SK-N-SH treated with all-trans-retinoic acid at 6 μM for 48 hours (cell line): Measurements from ENCODE around the gene EIF2B4.

Experiments used
- ATAC-seq: fragments of 200-7000 bp; cut with Tn5 transposase; 3 replicates; pipeline ENCODE4 v1.9.1; 2020; ENCODE audit warnings: mild to moderate bottlenecking, moderate library complexity
- ARNTL ChIP-seq: fragments of 450-650 bp; formaldehyde crosslinking; IDR thresholded peaks from 2 replicates; pipeline ENCODE4 v1.5.0; 2020; ENCODE audit warnings: low read depth, mild to moderate bottlenecking, moderate library complexity, borderline replicate concordance
- BACH2 ChIP-seq: fragments of 250-450 bp; sonication (Bioruptor Pico); IDR thresholded peaks from 2 replicates; pipeline ENCODE4 v1.9.0; 2021; ENCODE audit warnings: mild to moderate bottlenecking, borderline replicate concordance
- CREB5 ChIP-seq: fragments of 250-450 bp; sonication (Bioruptor Pico); IDR thresholded peaks from 2 replicates; pipeline ENCODE4 v1.5.1; 2020; ENCODE audit warnings: low read depth, mild to moderate bottlenecking, moderate library complexity
- CSRNP3 ChIP-seq: fragments of 250-450 bp; sonication (Bioruptor Pico); IDR thresholded peaks from 2 replicates; pipeline ENCODE4 v1.5.1; 2021; ENCODE audit warnings: mild to moderate bottlenecking, moderate library complexity
- ESRRG ChIP-seq: fragments of 250-450 bp; sonication (Bioruptor Pico); IDR thresholded peaks from 2 replicates; pipeline ENCODE4 v1.6.1; 2021; ENCODE audit warnings: mild to moderate bottlenecking
- OSR1 ChIP-seq: fragments of 250-450 bp; sonication (Bioruptor Pico); IDR thresholded peaks from 2 replicates; pipeline ENCODE4 v1.8.0; 2022; ENCODE audit warnings: moderate library complexity, mild to moderate bottlenecking, inconsistent platforms
- PATZ1 ChIP-seq: fragments of 250-450 bp; sonication (Bioruptor Pico); IDR thresholded peaks from 2 replicates; pipeline ENCODE4 v1.8.0; 2020; ENCODE audit warnings: mild to moderate bottlenecking, moderate library complexity, borderline replicate concordance
- PPARA ChIP-seq: fragments of 250-450 bp; sonication (Bioruptor Pico); IDR thresholded peaks from 2 replicates; pipeline ENCODE4 v1.5.0; 2020; ENCODE audit warnings: mild to moderate bottlenecking, borderline replicate concordance
- RARB ChIP-seq: fragments of 250-450 bp; sonication (Bioruptor Pico); IDR thresholded peaks from 2 replicates; pipeline ENCODE4 v1.8.0; 2021; ENCODE audit warnings: mild to moderate bottlenecking, moderate library complexity
- SNAI2 ChIP-seq: fragments of 250-450 bp; sonication (Bioruptor Pico); IDR thresholded peaks from 2 replicates; pipeline ENCODE4 v1.5.0; 2020; ENCODE audit warnings: mild to moderate bottlenecking, moderate library complexity
- TCF4 ChIP-seq: fragments of 250-450 bp; sonication (Bioruptor Pico); IDR thresholded peaks from 2 replicates; pipeline ENCODE4 v1.8.0; 2021; ENCODE audit warnings: mild to moderate bottlenecking, moderate library complexity, borderline replicate concordance
- TOX ChIP-seq: fragments of 250-450 bp; sonication (Bioruptor Pico); IDR thresholded peaks from 2 replicates; pipeline ENCODE4 v1.8.0; 2021; ENCODE audit warnings: mild to moderate bottlenecking, moderate library complexity, borderline replicate concordance
- ZC3H10 ChIP-seq: fragments of 250-450 bp; sonication (Bioruptor Pico); IDR thresholded peaks from 2 replicates; pipeline ENCODE4 v1.5.1; 2021; ENCODE audit warnings: mild to moderate bottlenecking, moderate library complexity
- ZNF565 ChIP-seq: fragments of 450-650 bp; formaldehyde crosslinking; conservative IDR thresholded peaks from 2 replicates; pipeline ENCODE4 v1.5.0; 2020; ENCODE audit warnings: low read depth, mild to moderate bottlenecking, moderate library complexity
- ZNF70 ChIP-seq: fragments of 450-650 bp; formaldehyde crosslinking; IDR thresholded peaks from 2 replicates; pipeline ENCODE4 v1.5.0; 2020; ENCODE audit warnings: mild to moderate bottlenecking, moderate library complexity
- ZNF8 ChIP-seq: fragments of 450-650 bp; formaldehyde crosslinking; IDR thresholded peaks from 2 replicates; pipeline ENCODE4 v1.5.0; 2020; ENCODE audit warnings: mild to moderate bottlenecking, moderate library complexity
- TF ChIP-seq, protein P1 (sequence below): fragments of 250-450 bp; sonication (Bioruptor Pico); IDR thresholded peaks from 2 replicates; pipeline ENCODE4 v1.5.0; 2020; ENCODE audit warnings: mild to moderate bottlenecking, moderate library complexity

Gene EIF2B4

GRCh38 chr2:27316655-27317412, 53.3 kb downstream of the EIF2B4 start:
- no peak for ATAC-seq
- no peak for TF ChIP-seq ZNF565 (CRISPR knock-in tag)
- no peak for TF ChIP-seq ZC3H10 (CRISPR knock-in tag)
- no peak for TF ChIP-seq ARNTL (CRISPR knock-in tag)
- TF ChIP-seq ESRRG (CRISPR knock-in tag), result no peak
- no peak for TF ChIP-seq CSRNP3 (CRISPR knock-in tag)
- no peak for TF ChIP-seq TCF4
- no peak for TF ChIP-seq PPARA (CRISPR knock-in tag)
- no peak for TF ChIP-seq CREB5 (CRISPR knock-in tag)
- no peak for TF ChIP-seq PATZ1
- TF ChIP-seq BACH2 (CRISPR knock-in tag), result no peak
- TF ChIP-seq ZNF8 (CRISPR knock-in tag), result no peak
- TF ChIP-seq, all 23 proteins: peak for 0

- ATAC-seq, result no peak
- TF ChIP-seq, protein P1, sequence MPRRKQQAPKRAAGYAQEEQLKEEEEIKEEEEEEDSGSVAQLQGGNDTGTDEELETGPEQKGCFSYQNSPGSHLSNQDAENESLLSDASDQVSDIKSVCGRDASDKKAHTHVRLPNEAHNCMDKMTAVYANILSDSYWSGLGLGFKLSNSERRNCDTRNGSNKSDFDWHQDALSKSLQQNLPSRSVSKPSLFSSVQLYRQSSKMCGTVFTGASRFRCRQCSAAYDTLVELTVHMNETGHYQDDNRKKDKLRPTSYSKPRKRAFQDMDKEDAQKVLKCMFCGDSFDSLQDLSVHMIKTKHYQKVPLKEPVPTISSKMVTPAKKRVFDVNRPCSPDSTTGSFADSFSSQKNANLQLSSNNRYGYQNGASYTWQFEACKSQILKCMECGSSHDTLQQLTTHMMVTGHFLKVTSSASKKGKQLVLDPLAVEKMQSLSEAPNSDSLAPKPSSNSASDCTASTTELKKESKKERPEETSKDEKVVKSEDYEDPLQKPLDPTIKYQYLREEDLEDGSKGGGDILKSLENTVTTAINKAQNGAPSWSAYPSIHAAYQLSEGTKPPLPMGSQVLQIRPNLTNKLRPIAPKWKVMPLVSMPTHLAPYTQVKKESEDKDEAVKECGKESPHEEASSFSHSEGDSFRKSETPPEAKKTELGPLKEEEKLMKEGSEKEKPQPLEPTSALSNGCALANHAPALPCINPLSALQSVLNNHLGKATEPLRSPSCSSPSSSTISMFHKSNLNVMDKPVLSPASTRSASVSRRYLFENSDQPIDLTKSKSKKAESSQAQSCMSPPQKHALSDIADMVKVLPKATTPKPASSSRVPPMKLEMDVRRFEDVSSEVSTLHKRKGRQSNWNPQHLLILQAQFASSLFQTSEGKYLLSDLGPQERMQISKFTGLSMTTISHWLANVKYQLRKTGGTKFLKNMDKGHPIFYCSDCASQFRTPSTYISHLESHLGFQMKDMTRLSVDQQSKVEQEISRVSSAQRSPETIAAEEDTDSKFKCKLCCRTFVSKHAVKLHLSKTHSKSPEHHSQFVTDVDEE, result no peak
- TF ChIP-seq, all 23 proteins: peak for 0
Observed at GRCh38 chr2:27315122-27315521, 55.0 kb downstream of the EIF2B4 start.

- ATAC-seq, result no peak
- TF ChIP-seq SNAI2 (CRISPR knock-in tag) (no peak), PPARA (CRISPR knock-in tag) (no peak), OSR1 (CRISPR knock-in tag) (no peak), RARB (CRISPR knock-in tag) (no peak), CSRNP3 (CRISPR knock-in tag) (no peak), ESRRG (CRISPR knock-in tag) (no peak), CREB5 (CRISPR knock-in tag) (no peak), ZNF70 (CRISPR knock-in tag) (no peak), TOX (CRISPR knock-in tag) (no peak), ZNF565 (CRISPR knock-in tag) (no peak), ZC3H10 (CRISPR knock-in tag) (no peak), BACH2 (CRISPR knock-in tag) (no peak)
- TF ChIP-seq, protein P1, result no peak
Observed at GRCh38 chr2:27314709-27315108, 55.4 kb downstream of the EIF2B4 start.
